Measurements from ENCODE around the gene LRRC37A3.
A peak's percentile ranks its signal among the peaks of the same experiment; 100 is the strongest.
"Not testable (repeated sequence)": the region's sequence is repeated elsewhere in the genome, so short reads cannot be mapped to it uniquely, and the experiment has no call there.

The LRRC37A3 gene

GRCh38 chr17:64909511-64910190, 9.6 kb downstream of the LRRC37A3 start:
- not testable (repeated sequence) for H3K27ac Mint-ChIP-seq, ATAC-seq, H3K4me3 Mint-ChIP-seq, H3K36me3 Mint-ChIP-seq, H3K4me1 Mint-ChIP-seq, H3K9me3 Mint-ChIP-seq
- peak in 1 of 2 donors; percentile 40 for DNase-seq (ENCODE audit: low spot score in 2 of 2)

- not testable (repeated sequence) for ATAC-seq; H3K36me3 Mint-ChIP-seq; DNase-seq (ENCODE audit: low spot score in 2 of 2); H3K4me3 Mint-ChIP-seq; H3K27ac Mint-ChIP-seq; H3K9me3 Mint-ChIP-seq; H3K4me1 Mint-ChIP-seq
These were observed 15.2 kb downstream of the LRRC37A3 start for GRCh38 chr17:64904069-64904468.

- H3K9me3 Mint-ChIP-seq; H3K36me3 Mint-ChIP-seq; ATAC-seq; H3K27ac Mint-ChIP-seq; DNase-seq (ENCODE audit: low spot score in 2 of 2); H3K4me1 Mint-ChIP-seq; H3K4me3 Mint-ChIP-seq: not testable (repeated sequence)
These were observed 22.1 kb downstream of the LRRC37A3 start for GRCh38 chr17:64897136-64897535.

- H3K4me1 Mint-ChIP-seq; DNase-seq (ENCODE audit: low spot score in 2 of 2); H3K27ac Mint-ChIP-seq; ATAC-seq; H3K36me3 Mint-ChIP-seq; H3K9me3 Mint-ChIP-seq; H3K4me3 Mint-ChIP-seq: not testable (repeated sequence)
These were observed 45.1 kb downstream of the LRRC37A3 start for GRCh38 chr17:64874210-64874609.

GRCh38 chr17:64847504-64848466, 71.5 kb downstream of the LRRC37A3 start:
- not testable (repeated sequence) for H3K36me3 Mint-ChIP-seq, H3K27ac Mint-ChIP-seq, H3K4me1 Mint-ChIP-seq, H3K9me3 Mint-ChIP-seq, H3K4me3 Mint-ChIP-seq
- peak; percentile 71 to 90 for DNase-seq (ENCODE audit: low spot score in 2 of 2)
- peak; percentile 92 for ATAC-seq

GRCh38 chr17:64846892-64847291, 72.4 kb downstream of the LRRC37A3 start:
- not testable (repeated sequence) for H3K4me3 Mint-ChIP-seq; H3K36me3 Mint-ChIP-seq; ATAC-seq; H3K4me1 Mint-ChIP-seq; DNase-seq (ENCODE audit: low spot score in 2 of 2); H3K9me3 Mint-ChIP-seq; H3K27ac Mint-ChIP-seq

- H3K36me3 Mint-ChIP-seq; H3K9me3 Mint-ChIP-seq; H3K4me1 Mint-ChIP-seq; ATAC-seq; DNase-seq (ENCODE audit: low spot score in 2 of 2); H3K4me3 Mint-ChIP-seq; H3K27ac Mint-ChIP-seq: not testable (repeated sequence)
These were observed 75.4 kb downstream of the LRRC37A3 start for GRCh38 chr17:64843918-64844317.

GRCh38 chr17:64842900-64843299, 76.4 kb downstream of the LRRC37A3 start:
- not testable (repeated sequence) for DNase-seq (ENCODE audit: low spot score in 2 of 2); H3K4me1 Mint-ChIP-seq; H3K9me3 Mint-ChIP-seq; H3K36me3 Mint-ChIP-seq; ATAC-seq; H3K27ac Mint-ChIP-seq; H3K4me3 Mint-ChIP-seq

GRCh38 chr17:64840960-64841359, 78.3 kb downstream of the LRRC37A3 start:
- H3K9me3 Mint-ChIP-seq; H3K4me3 Mint-ChIP-seq; ATAC-seq; DNase-seq (ENCODE audit: low spot score in 2 of 2); H3K27ac Mint-ChIP-seq; H3K4me1 Mint-ChIP-seq: not testable (repeated sequence)
- peaks cover 12% of the 10 kb centered on the region for H3K36me3 Mint-ChIP-seq

- not testable (repeated sequence) for DNase-seq (ENCODE audit: low spot score in 2 of 2); ATAC-seq; H3K9me3 Mint-ChIP-seq; H3K27ac Mint-ChIP-seq; H3K4me3 Mint-ChIP-seq
- peaks cover 13% of the 10 kb centered on the region for H3K36me3 Mint-ChIP-seq
- H3K4me1 Mint-ChIP-seq, result peaks cover 15% of the 10 kb centered on the region
These were observed 80.8 kb downstream of the LRRC37A3 start for GRCh38 chr17:64838513-64838912.

- ATAC-seq (peak; percentile 97), DNase-seq (ENCODE audit: low spot score in 2 of 2) (peak; percentile 78 to 91)
- peak overlapping the region; percentile 96 for H3K4me3 Mint-ChIP-seq
- H3K36me3 Mint-ChIP-seq, result peaks cover 13% of the 10 kb centered on the region
- peaks cover 15% of the 10 kb centered on the region for H3K4me1 Mint-ChIP-seq
- H3K9me3 Mint-ChIP-seq, result not testable (repeated sequence)
- peak overlapping the region; percentile 95 for H3K27ac Mint-ChIP-seq
These were observed 82.1 kb downstream of the LRRC37A3 start for GRCh38 chr17:64837018-64837761.

- peak; percentile 46 for ATAC-seq
- peaks cover 15% of the 10 kb centered on the region for H3K4me1 Mint-ChIP-seq
- DNase-seq (ENCODE audit: low spot score in 2 of 2); H3K9me3 Mint-ChIP-seq: not testable (repeated sequence)
- H3K4me3 Mint-ChIP-seq, result peak overlapping the region; percentile 96
- peak overlapping the region; percentile 95 for H3K27ac Mint-ChIP-seq
- peaks cover 13% of the 10 kb centered on the region for H3K36me3 Mint-ChIP-seq
These were observed 82.7 kb downstream of the LRRC37A3 start for GRCh38 chr17:64836623-64837017.

GRCh38 chr17:64834060-64834459, 85.2 kb downstream of the LRRC37A3 start:
- Mint-ChIP-seq H3K27ac (peak overlapping the region; percentile 32), H3K4me1 (peaks cover 18% of the 10 kb centered on the region), H3K36me3 (peaks cover 13% of the 10 kb centered on the region)
- DNase-seq (ENCODE audit: low spot score in 2 of 2); ATAC-seq; H3K4me3 Mint-ChIP-seq; H3K9me3 Mint-ChIP-seq: not testable (repeated sequence)

- DNase-seq (ENCODE audit: low spot score in 2 of 2); H3K4me1 Mint-ChIP-seq; H3K4me3 Mint-ChIP-seq; H3K9me3 Mint-ChIP-seq; ATAC-seq: not testable (repeated sequence)
- Mint-ChIP-seq H3K27ac (peak overlapping the region; percentile 83), H3K36me3 (peaks cover 11% of the 10 kb centered on the region)
These were observed 88.6 kb downstream of the LRRC37A3 start for GRCh38 chr17:64830631-64831040.
